Neutrophil (primary cell): ENCODE data around the gene ACTL10.

Experiments
- H3K27ac ChIP-seq: fragments of 200-600 bp; sonication (generic); 2 replicates; pipeline ENCODE4 v1.5.1; 2016; ENCODE audit warnings: mild to moderate bottlenecking, moderate library complexity
- H3K27me3 ChIP-seq: fragments of 200-600 bp; sonication (generic); 2 replicates; pipeline ENCODE4 v1.6.0; 2016; ENCODE audit warnings: mild to moderate bottlenecking
- H3K36me3 ChIP-seq: fragments of 200-600 bp; sonication (generic); 2 replicates; pipeline ENCODE4 v1.5.1; 2017
- H3K4me1 ChIP-seq, 2 experiments: fragments of 200-600 bp in 1 of 2; sonication (generic) in 1 of 2; 1 replicate in 1 of 2; 2 replicates in 1 of 2; pipeline versions ENCODE4 v1.5.1 to v1.6.1; 2013 to 2016; ENCODE audit warnings: low read depth in 1 of 2, low read length in 1 of 2, mild to moderate bottlenecking in 1 of 2, moderate library complexity in 1 of 2; ENCODE audit not compliant: control insufficient read depth in 1 of 2, insufficient read depth in 1 of 2
- H3K4me3 ChIP-seq, 2 experiments: fragments of 200-600 bp in 1 of 2; sonication (generic) in 1 of 2; 1 replicate in 1 of 2; 2 replicates in 1 of 2; pipeline ENCODE4 v1.5.1; 2013 to 2016; ENCODE audit warnings: low read depth in 1 of 2, low read length in 1 of 2, mild to moderate bottlenecking in 1 of 2, moderate library complexity in 1 of 2
- H3K9me3 ChIP-seq: fragments of 200-600 bp; sonication (generic); 2 replicates; pipeline ENCODE4 v1.5.1; 2016
- CTCF ChIP-seq: fragments of 200-600 bp; sonication (generic); IDR thresholded peaks from 2 replicates; pipeline ENCODE4 v1.5.1; 2016; ENCODE audit warnings: antibody characterized with exemption

The ACTL10 gene

GRCh38 chr20:33658510-33658909, 8.2 kb upstream of the ACTL10 start:
- H3K4me3 ChIP-seq = no peak overlapping the region
- TF ChIP-seq CTCF = no peak
- H3K27ac ChIP-seq = no peak overlapping the region

GRCh38 chr20:33658929-33659328, 7.8 kb upstream of the ACTL10 start:
- H3K36me3 ChIP-seq = no peaks in the 10 kb centered on the region
- no peak overlapping the region for H3K4me3 ChIP-seq
- TF ChIP-seq CTCF = no peak
- H3K27me3 ChIP-seq = peaks cover 5% of the 10 kb centered on the region
- no peaks in the 10 kb centered on the region for H3K9me3 ChIP-seq
- no peak overlapping the region for H3K27ac ChIP-seq
- peaks cover 8 to 10% of the 10 kb centered on the region in 2 experiments for H3K4me1 ChIP-seq

More at GRCh38 chr20:33658510-33658909, 8.2 kb upstream of the ACTL10 start:
- no peaks in the 10 kb centered on the region for H3K9me3 ChIP-seq
- H3K36me3 ChIP-seq = no peaks in the 10 kb centered on the region
- H3K4me1 ChIP-seq = peaks cover 6 to 7% of the 10 kb centered on the region in 2 experiments
- H3K27me3 ChIP-seq = peaks cover 5% of the 10 kb centered on the region

GRCh38 chr20:33659341-33660034, 7.3 kb upstream of the ACTL10 start:
- peaks cover 5% of the 10 kb centered on the region for H3K27me3 ChIP-seq
- no peaks in the 10 kb centered on the region for H3K36me3 ChIP-seq
- no peak for TF ChIP-seq CTCF
- peaks cover 14 to 15% of the 10 kb centered on the region in 2 experiments for H3K4me1 ChIP-seq
- no peak overlapping the region for H3K27ac ChIP-seq
- no peaks in the 10 kb centered on the region for H3K9me3 ChIP-seq
- H3K4me3 ChIP-seq = no peak overlapping the region

GRCh38 chr20:33660035-33660684, 6.6 kb upstream of the ACTL10 start:
- Histone ChIP-seq H3K27ac (no peak overlapping the region), H3K27me3 (peaks cover 1% of the 10 kb centered on the region), H3K4me1 (peaks cover 17 to 18% of the 10 kb centered on the region in 2 experiments), H3K4me3 (no peak overlapping the region), H3K36me3 (no peaks in the 10 kb centered on the region), H3K9me3 (no peaks in the 10 kb centered on the region)
- TF ChIP-seq CTCF = no peak

- Histone ChIP-seq H3K4me3 (no peak overlapping the region), H3K36me3 (no peaks in the 10 kb centered on the region), H3K27ac (no peak overlapping the region), H3K4me1 (peaks cover 17 to 18% of the 10 kb centered on the region in 2 experiments), H3K27me3 (no peaks in the 10 kb centered on the region), H3K9me3 (no peaks in the 10 kb centered on the region)
- no peak for TF ChIP-seq CTCF
These were observed 6.1 kb upstream of the ACTL10 start for GRCh38 chr20:33660685-33661058.
